ENCODE data around the gene OXSR1. TPM values are rescaled to one million over a fixed set of nuclear protein-coding genes. Genes with fewer than 3 reads are reported as not detected.
A peak's percentile ranks its signal among the peaks of the same experiment; 100 is the strongest.
"Not testable (repeated sequence)": the region's sequence is repeated elsewhere in the genome, so short reads cannot be mapped to it uniquely, and the experiment has no call there.

Gene OXSR1
- total RNA-seq, 2 experiments from 2014 or later, result 54.0 to 55.0 TPM

DNA sequence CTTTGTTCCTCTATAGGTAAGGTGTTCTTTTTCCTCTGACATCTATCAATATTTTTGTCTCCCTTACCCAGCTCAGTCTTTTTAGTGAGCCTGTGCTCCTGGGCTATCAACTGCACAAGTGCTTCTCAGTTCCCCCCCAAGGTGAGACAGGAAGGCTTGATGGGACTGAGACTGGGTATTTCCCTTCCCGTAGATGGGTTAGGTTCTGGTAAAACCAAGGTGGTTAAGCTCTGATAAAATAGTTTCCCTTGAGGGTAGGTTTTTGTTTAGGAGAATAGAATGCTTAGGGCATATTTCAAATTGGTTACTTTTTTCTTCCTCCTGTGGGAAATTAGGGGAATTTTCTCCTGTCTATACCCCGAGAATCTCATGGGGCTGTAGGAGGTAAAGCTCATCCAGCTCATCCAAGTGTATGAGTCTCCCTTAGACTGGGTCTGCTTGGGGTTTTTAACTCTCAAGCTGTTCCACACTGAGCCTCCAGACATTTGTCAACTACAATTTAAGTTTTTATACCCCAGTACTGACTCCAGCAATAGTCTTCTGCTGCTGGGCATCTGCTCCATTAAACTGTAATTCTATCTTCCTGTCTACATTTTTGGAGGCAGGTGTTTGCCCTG is 44.9 kb downstream of the OXSR1 start:
- DNase-seq (no peak), ATAC-seq (ENCODE audit: low read depth) (peak; percentile 79)
- Mint-ChIP-seq H3K4me1 (peaks cover 45% of the 10 kb centered on the region), H3K4me3 (peak overlapping the region; percentile 3), H3K27ac (peak overlapping the region; percentile 62), H3K27me3 (no peaks in the 10 kb centered on the region), H3K9me3 (no peaks in the 10 kb centered on the region), H3K36me3 (peaks cover 38% of the 10 kb centered on the region)
- POLR2A ChIA-PET, result interaction anchor here (1.8 kb wide), 1 partner anchor 45 kb away, joined by 6 read pairs; the partner anchor contains the start of gene OXSR1

DNA sequence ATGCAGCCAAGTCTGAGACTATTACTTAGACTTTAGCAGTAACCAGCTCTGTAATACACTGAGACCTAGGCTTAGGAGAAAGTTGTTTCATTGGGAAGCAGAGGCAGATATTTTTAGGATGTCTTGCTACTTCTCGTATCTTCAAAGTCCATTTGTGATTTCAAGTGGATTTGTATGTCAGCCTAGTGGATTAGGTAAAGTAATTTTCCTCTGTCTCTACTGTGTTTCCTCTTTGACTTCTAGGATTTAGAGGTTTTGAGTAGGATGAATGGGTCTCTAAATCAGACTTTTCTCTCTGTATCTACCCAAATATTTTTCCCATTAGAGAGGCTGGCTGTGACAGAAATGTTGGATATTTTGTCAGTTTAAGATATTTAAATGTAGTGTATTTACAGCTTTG is 46.8 kb downstream of the OXSR1 start:
- Mint-ChIP-seq H3K36me3 (peaks cover 47% of the 10 kb centered on the region), H3K4me3 (no peak overlapping the region), H3K4me1 (peaks cover 41% of the 10 kb centered on the region), H3K27me3 (no peaks in the 10 kb centered on the region), H3K27ac (no peak overlapping the region), H3K9me3 (no peaks in the 10 kb centered on the region)
- ATAC-seq (ENCODE audit: low read depth) (no peak), DNase-seq (no peak)
- POLR2A ChIA-PET, result no interaction called here

DNA sequence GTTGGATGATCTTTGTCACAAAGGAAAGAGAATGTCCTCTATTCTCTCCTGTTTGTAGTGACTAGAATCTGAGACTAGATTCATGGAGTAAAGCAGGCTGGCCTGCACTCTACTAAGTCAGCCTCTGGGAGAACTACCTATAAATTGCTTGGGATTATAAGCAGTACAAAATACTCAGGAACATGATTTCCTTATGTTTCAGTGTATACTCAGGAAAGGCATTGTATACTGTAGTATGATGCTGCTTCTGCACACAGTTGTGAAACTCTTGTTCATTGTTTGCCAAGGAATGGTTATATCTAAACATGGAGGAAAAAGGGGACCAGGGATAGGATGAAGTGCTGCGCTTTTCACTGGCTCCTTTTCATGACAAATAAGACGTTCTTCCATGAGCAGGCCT is 49.2 kb downstream of the OXSR1 start:
- Mint-ChIP-seq H3K27ac (no peak overlapping the region), H3K36me3 (peaks cover 46% of the 10 kb centered on the region), H3K9me3 (no peaks in the 10 kb centered on the region), H3K27me3 (no peaks in the 10 kb centered on the region), H3K4me1 (peaks cover 32% of the 10 kb centered on the region), H3K4me3 (no peak overlapping the region)
- POLR2A ChIA-PET, result no interaction called here
- ATAC-seq (ENCODE audit: low read depth), result no peak
- no peak for DNase-seq

DNA sequence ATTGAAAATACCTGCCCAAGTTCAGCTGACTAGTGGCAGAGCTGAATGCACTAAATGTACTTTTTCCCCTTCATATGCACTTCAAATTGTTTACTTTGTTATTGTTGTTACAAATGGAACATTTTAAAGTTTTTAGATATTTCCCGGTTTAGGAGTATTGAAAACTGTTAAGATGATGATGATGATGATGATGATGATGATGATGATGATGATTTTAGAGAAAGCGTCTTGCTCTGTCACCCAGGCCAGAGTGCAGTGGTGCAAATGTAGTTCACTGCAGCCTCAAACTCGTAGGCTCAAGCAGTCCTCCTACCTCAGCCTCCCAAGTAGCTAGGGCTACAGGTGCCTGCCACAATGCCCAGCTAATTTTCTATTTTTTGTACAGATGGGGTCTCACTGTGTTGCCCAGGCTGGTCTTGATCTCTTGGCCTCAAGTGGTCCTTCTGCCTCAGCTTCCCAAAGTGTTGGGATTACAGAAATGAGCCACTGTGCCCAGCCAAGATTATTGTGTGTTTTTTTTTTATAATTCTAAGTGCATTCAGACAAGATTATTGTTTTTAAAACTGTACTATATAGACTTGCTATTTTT is 54.4 kb downstream of the OXSR1 start:
- POLR2A ChIA-PET, result no interaction called here
- Mint-ChIP-seq H3K27ac (no peak overlapping the region), H3K9me3 (no peaks in the 10 kb centered on the region), H3K4me3 (no peak overlapping the region), H3K4me1 (peaks cover 5% of the 10 kb centered on the region), H3K27me3 (no peaks in the 10 kb centered on the region), H3K36me3 (peaks cover 38% of the 10 kb centered on the region)
- DNase-seq (no peak), ATAC-seq (ENCODE audit: low read depth) (no peak)

DNA sequence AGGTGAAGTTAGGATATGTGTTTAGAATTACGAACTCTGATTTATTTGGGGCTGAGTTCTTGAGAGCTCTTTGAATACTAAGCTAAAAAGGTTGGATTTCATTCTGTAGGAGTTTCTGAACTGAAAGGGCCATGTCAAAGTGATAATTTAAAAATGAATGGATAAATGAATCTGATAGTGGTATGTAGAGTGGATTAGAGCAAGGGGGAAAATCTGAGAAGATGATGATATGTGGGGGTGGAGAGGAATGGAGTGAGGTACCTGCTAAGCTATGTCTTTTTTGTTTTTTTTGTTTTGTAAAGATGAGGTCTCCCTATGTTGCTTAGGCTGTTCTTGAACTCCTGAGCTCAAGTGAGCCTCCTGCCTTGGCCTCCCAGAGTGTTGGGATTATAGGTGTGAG is 55.7 kb downstream of the OXSR1 start:
- DNase-seq, result no peak
- no peak overlapping the region for H3K4me3 Mint-ChIP-seq
- no peak for ATAC-seq (ENCODE audit: low read depth)
- peaks cover 45% of the 10 kb centered on the region for H3K36me3 Mint-ChIP-seq
- peaks cover 5% of the 10 kb centered on the region for H3K4me1 Mint-ChIP-seq
- no peaks in the 10 kb centered on the region for H3K9me3 Mint-ChIP-seq
- H3K27ac Mint-ChIP-seq, result no peak overlapping the region
- POLR2A ChIA-PET, result no interaction called here
- no peaks in the 10 kb centered on the region for H3K27me3 Mint-ChIP-seq

DNA sequence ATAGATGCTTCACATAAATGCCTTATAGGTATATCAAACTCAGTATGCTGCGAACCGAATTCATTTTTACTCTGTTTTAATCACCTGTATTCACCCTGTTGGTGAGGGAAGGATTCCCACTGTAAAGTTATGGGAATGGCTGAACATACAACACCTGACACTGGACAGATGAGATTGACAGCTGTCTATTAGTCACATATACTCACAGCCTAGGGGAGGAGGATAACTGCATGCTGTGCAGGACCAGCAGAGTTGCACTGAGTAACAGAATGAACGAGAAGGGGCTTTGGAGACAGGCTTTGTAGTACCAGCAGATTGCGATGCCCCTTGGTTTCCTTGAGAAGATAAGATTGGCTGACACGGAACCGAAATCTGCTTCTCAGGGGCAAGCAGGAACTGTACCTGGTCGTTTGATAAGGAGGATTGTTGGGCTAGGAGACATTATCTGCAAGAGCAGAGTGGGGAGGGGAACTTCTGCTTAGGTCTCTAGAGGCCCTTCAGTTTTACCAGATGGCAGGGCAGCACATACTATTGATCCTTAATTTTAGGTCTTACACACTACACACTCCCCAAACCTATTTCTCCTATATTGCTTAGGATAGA is 56.8 kb downstream of the OXSR1 start:
- H3K9me3 Mint-ChIP-seq, result no peaks in the 10 kb centered on the region
- ATAC-seq (ENCODE audit: low read depth), result no peak
- H3K4me3 Mint-ChIP-seq, result no peak overlapping the region
- H3K36me3 Mint-ChIP-seq, result peaks cover 41% of the 10 kb centered on the region
- no peak for DNase-seq
- H3K27ac Mint-ChIP-seq, result no peak overlapping the region
- no peaks in the 10 kb centered on the region for H3K27me3 Mint-ChIP-seq
- POLR2A ChIA-PET, result no interaction called here
- H3K4me1 Mint-ChIP-seq, result peaks cover 3% of the 10 kb centered on the region

DNA sequence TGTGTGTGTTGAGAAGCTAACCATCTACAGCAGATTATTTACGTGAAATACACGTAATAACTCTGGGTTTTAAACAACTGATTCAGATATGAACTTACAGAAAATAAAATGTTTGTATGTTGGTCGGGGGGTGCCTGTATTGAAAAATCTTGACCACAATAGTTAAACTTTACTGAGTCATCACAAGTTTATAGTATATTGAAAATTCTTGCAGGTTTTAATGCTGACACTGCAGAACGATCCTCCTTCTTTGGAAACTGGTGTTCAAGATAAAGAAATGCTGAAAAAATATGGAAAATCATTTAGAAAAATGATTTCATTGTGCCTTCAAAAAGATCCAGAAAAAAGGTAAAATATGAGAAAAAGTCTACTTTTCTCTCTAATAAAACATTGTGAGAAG is 59.0 kb downstream of the OXSR1 start:
- no peak overlapping the region for H3K4me3 Mint-ChIP-seq
- DNase-seq (no peak), ATAC-seq (ENCODE audit: low read depth) (no peak)
- H3K9me3 Mint-ChIP-seq, result no peaks in the 10 kb centered on the region
- H3K27ac Mint-ChIP-seq, result no peak overlapping the region
- H3K36me3 Mint-ChIP-seq, result peaks cover 39% of the 10 kb centered on the region
- POLR2A ChIA-PET, result no interaction called here
- peaks cover 2% of the 10 kb centered on the region for H3K4me1 Mint-ChIP-seq
- no peaks in the 10 kb centered on the region for H3K27me3 Mint-ChIP-seq

DNA sequence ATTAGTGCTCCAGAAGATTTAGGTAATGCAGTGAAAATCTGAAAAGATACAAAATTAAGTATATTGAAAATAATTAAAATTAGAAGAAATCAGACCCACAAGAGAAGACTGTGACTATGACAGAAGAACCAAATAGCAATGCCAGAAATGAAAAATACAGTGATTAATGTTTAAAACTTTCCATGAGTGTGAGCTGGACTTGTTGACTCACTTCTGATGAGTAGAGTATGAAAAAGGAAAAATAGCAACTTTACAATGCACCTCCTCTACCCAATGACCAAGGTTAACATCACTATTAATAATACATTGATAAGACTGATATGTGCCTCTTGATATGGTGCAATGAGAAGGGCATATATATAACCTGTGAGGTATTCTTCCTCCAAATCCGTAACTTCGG is 60.9 kb downstream of the OXSR1 start:
- DNase-seq (no peak), ATAC-seq (ENCODE audit: low read depth) (no peak)
- Mint-ChIP-seq H3K36me3 (peaks cover 41% of the 10 kb centered on the region), H3K9me3 (no peaks in the 10 kb centered on the region), H3K27me3 (no peaks in the 10 kb centered on the region), H3K4me1 (peaks cover 2% of the 10 kb centered on the region), H3K4me3 (no peak overlapping the region), H3K27ac (no peak overlapping the region)
- POLR2A ChIA-PET, result no interaction called here

DNA sequence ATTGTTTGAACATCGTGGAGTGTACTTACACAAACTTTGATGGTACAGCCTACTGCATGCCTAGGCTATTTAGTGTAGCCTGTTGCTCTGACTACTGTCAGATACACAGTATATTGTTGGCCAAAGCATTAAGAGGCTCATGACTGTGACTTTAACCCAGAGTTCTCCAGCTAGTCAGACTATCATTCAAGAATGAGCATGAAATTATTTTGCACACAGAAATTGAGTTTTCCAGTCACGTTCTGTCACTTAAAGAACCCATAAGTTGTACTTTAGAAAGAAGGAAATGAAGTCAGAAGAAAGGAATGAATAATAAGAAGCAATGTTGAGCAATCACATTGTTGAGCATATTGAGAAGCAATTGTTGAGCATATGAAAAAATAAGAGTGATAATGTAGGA is 62.7 kb downstream of the OXSR1 start:
- no peak for ATAC-seq (ENCODE audit: low read depth)
- H3K27me3 Mint-ChIP-seq, result no peaks in the 10 kb centered on the region
- H3K36me3 Mint-ChIP-seq, result peaks cover 45% of the 10 kb centered on the region

DNA sequence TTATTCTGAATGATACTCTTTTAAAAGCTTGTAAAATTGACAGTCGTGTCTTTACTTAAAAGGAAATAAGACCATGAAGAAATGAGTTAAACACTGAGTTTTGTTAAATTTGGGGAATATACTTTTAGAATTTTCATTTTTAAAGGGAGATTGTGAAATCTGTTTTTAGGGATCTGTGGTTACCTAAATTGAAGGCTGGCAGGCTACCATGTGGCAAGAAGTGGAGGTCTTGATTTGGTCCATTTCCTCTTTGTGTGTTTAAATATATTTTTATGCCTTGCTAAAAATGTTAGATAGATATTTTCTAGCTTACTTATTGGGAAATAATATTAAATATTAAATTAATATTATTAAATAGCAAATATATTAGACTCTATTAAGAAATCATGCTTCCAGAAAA is 63.7 kb downstream of the OXSR1 start:
- no peak for ATAC-seq (ENCODE audit: low read depth)
- no peaks in the 10 kb centered on the region for H3K9me3 Mint-ChIP-seq
- H3K27ac Mint-ChIP-seq, result no peak overlapping the region
- no peak overlapping the region for H3K4me3 Mint-ChIP-seq
- no peaks in the 10 kb centered on the region for H3K27me3 Mint-ChIP-seq
- POLR2A ChIA-PET, result no interaction called here
- peaks cover 50% of the 10 kb centered on the region for H3K36me3 Mint-ChIP-seq
- DNase-seq, result no peak
- peaks cover 11% of the 10 kb centered on the region for H3K4me1 Mint-ChIP-seq

More for the DNA sequence above, 62.7 kb downstream of the OXSR1 start:
- no peak for DNase-seq
- no peak overlapping the region for H3K4me3 Mint-ChIP-seq
- no peak overlapping the region for H3K27ac Mint-ChIP-seq
- H3K4me1 Mint-ChIP-seq, result peaks cover 7% of the 10 kb centered on the region
- H3K9me3 Mint-ChIP-seq, result no peaks in the 10 kb centered on the region
- POLR2A ChIA-PET, result no interaction called here

DNA sequence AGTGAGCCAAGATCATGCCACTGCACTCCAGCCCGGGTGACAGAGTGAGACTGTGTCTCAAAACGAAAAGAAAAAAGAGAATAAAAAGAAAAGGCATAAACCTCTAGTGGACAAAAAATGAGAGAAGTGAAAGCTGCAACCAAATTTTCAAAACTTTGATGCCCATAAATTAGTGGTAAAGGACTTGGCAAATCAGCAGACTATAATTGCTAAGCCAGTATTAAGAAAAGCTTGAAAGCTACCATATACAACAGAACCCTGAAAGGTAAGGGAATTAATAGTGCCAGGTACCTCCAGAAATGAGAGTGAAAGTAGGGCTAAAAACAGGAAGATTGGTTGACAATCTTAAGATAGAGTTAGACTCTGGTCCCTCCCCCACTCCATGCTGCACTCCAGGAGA is 67.4 kb downstream of the OXSR1 start:
- DNase-seq, result no peak
- Mint-ChIP-seq H3K4me1 (peaks cover 9% of the 10 kb centered on the region), H3K27me3 (no peaks in the 10 kb centered on the region), H3K27ac (peak overlapping the region; percentile 52), H3K4me3 (no peak overlapping the region), H3K36me3 (peaks cover 59% of the 10 kb centered on the region), H3K9me3 (peaks cover 2% of the 10 kb centered on the region)
- POLR2A ChIA-PET, result no interaction called here
- ATAC-seq (ENCODE audit: low read depth), result no peak

DNA sequence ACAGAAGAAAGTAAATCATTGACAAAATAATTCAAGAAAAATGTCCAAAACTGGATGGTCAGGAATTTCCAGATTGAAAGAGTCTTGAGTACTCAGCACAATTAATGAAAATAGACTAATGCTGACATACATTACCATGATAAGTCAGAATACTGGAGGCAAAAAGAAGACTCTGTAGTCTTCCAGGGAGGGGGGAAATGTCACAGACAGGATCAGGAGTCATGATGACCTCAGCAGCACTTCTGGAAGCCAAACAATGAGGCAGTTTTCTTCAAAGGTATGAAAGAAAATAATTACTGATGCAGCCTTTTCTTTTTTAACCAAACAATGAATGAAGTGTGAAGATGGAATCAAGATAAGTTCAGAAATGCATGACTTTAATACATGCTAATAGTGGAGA is 70.1 kb downstream of the OXSR1 start:
- peaks cover 77% of the 10 kb centered on the region for H3K36me3 Mint-ChIP-seq
- H3K27ac Mint-ChIP-seq, result no peak overlapping the region
- POLR2A ChIA-PET, result no interaction called here
- peaks cover 12% of the 10 kb centered on the region for H3K9me3 Mint-ChIP-seq
- H3K4me3 Mint-ChIP-seq, result no peak overlapping the region
- ATAC-seq (ENCODE audit: low read depth) (no peak), DNase-seq (no peak)
- H3K27me3 Mint-ChIP-seq, result no peaks in the 10 kb centered on the region
- peaks cover 9% of the 10 kb centered on the region for H3K4me1 Mint-ChIP-seq

DNA sequence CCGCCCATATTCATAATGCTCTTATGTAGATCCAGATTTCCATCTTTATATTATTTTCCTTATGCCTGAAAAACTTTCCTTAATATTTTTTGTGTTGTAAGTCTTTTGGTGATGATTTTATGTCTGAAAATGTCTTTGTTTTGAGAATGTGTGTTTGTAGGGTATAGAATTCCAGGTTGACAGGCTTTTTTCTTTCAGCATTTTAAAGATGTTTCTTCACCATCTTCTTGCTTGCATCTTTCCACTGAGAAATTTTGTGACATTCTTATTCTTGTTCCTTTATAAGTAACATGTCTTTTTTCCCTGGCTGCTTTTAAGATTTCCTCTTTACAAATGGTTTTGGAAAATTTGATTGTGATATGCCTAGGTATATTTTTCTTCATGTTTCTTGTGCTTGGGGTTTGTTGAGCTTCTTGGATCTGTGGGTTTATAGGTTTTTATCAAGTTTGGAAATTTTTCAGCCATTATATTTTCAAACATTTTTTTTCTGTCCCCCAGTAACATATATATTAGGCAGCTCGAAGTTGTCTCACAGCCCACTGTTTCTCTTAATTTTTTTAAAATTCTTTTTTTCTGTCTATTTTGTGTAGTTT is 73.2 kb downstream of the OXSR1 start:
- no peak overlapping the region for H3K27ac Mint-ChIP-seq
- ATAC-seq (ENCODE audit: low read depth) (no peak), DNase-seq (no peak)
- POLR2A ChIA-PET, result no interaction called here
- H3K9me3 Mint-ChIP-seq, result peaks cover 12% of the 10 kb centered on the region
- H3K36me3 Mint-ChIP-seq, result peaks cover 66% of the 10 kb centered on the region
- H3K4me3 Mint-ChIP-seq, result no peak overlapping the region
- H3K4me1 Mint-ChIP-seq, result no peaks in the 10 kb centered on the region
- H3K27me3 Mint-ChIP-seq, result no peaks in the 10 kb centered on the region

DNA sequence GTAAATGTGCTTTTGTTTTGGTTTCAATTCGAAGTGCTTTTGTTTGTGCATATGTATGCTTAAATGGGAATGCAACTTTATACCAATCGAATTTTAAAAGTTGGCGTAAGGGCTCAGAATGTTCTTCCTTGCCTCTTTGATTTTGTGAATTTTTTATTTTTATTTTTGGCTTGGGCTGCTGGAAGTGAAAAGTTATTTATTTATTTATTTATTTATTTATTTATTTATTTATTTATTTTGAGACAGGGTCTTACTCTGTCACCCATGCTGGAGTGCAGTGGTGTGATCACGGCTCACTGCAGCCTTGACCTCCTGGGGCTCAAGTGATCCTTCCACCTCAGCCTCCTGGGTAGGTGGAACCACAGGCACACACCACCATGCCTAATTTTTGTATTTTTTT is 77.5 kb downstream of the OXSR1 start:
- ATAC-seq (ENCODE audit: low read depth); H3K4me3 Mint-ChIP-seq; H3K27ac Mint-ChIP-seq; H3K4me1 Mint-ChIP-seq; DNase-seq; POLR2A ChIA-PET; H3K9me3 Mint-ChIP-seq; H3K27me3 Mint-ChIP-seq: not testable (repeated sequence)
- H3K36me3 Mint-ChIP-seq, result peaks cover 45% of the 10 kb centered on the region
